GM13977 (cell line): Measurements from ENCODE around the gene SELENOH.

Experiments used
- DNase-seq: peaks from one replicate; pipeline ENCODE4 v3.0.0; 2012; ENCODE audit warnings: low spot score
- in situ Hi-C: fragments of 300-500 bp; cut with MboI; formaldehyde crosslinking; loops from one replicate; pipeline ENCODE4 v1.12.0; 2022; ENCODE audit warnings: low sequenced_read_pairs, low pct_unique_long_range_greater_than_20kb, mixed read lengths, inconsistent platforms; ENCODE audit not compliant: unreplicated experiment
- TF ChIP-seq, protein P1 (sequence below): IDR thresholded peaks from 2 replicates; pipeline ENCODE4 v1.5.1; 2012; ENCODE audit warnings: mild to moderate bottlenecking, control low read depth; ENCODE audit not compliant: insufficient read depth; ENCODE audit errors: extremely low read depth, missing control alignments

SELENOH gene

GRCh38 chr11:57787920-57788702, 46.8 kb downstream of the SELENOH start:
- peak; percentile 66 for DNase-seq
- in situ Hi-C loops = no loop called here
- TF ChIP-seq, protein P1, sequence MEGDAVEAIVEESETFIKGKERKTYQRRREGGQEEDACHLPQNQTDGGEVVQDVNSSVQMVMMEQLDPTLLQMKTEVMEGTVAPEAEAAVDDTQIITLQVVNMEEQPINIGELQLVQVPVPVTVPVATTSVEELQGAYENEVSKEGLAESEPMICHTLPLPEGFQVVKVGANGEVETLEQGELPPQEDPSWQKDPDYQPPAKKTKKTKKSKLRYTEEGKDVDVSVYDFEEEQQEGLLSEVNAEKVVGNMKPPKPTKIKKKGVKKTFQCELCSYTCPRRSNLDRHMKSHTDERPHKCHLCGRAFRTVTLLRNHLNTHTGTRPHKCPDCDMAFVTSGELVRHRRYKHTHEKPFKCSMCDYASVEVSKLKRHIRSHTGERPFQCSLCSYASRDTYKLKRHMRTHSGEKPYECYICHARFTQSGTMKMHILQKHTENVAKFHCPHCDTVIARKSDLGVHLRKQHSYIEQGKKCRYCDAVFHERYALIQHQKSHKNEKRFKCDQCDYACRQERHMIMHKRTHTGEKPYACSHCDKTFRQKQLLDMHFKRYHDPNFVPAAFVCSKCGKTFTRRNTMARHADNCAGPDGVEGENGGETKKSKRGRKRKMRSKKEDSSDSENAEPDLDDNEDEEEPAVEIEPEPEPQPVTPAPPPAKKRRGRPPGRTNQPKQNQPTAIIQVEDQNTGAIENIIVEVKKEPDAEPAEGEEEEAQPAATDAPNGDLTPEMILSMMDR = no peak

DNA sequence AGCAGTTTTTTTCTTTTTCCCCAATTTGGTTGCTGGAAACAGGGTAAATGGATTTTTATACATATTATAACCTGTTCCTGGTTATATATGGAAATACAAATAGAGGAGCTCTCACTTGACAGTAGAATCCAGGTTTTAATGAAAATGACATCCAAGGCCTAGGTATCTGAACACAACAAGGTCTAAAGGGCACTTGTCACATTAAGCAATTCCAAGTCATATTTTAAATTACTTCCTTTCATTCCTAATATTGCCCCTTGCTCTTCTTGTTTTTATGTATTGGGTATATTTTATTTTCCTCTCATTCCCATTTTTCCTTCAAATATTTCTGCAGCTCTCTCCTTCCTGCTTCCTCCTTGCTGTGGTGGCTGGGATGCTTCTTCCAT, 47.4 kb downstream of the SELENOH start:
- in situ Hi-C loops = no loop called here
- TF ChIP-seq, protein P1 = no peak
- DNase-seq = no peak

- in situ Hi-C loops = loop anchor here (10.0 kb wide), 1 partner anchor 47 kb away; the partner anchor contains the start of gene SELENOH
- DNase-seq = peak; percentile 31
- TF ChIP-seq, protein P1 = no peak
Measured at GRCh38 chr11:57791321-57792059, 50.2 kb downstream of the SELENOH start.

DNA sequence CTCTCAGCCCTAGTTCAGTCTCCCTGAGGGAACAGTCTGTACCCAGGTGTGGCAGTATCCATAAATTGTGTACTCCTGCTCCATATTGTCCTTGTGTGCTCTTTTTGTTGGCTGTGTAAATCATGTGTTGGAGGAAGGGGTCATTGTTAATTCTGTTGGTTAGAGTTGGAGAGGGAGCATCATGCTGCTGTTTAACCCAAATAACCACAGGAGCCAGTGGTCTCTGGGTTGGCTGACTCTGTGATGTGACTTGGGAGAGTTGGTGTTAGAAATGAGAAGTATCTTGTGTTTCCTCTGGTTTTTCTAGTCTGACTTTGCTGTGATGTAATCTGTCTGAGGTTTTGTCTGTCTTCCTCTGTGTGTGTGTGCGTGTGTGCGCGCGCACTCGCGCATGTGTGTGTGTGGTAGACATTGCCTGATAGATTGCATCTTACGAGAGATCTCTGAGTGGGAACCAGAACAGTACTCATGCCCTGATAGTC, 50.8 kb downstream of the SELENOH start:
- in situ Hi-C loops = loop anchor here (10.0 kb wide), 1 partner anchor 47 kb away; the partner anchor contains the start of gene SELENOH
- peak; percentile 91 for DNase-seq

GRCh38 chr11:57792870-57793269, 51.6 kb downstream of the SELENOH start:
- TF ChIP-seq, protein P1 = no peak

More for the DNA sequence above, 50.8 kb downstream of the SELENOH start:
- TF ChIP-seq, protein P1 = no peak

More at GRCh38 chr11:57792870-57793269, 51.6 kb downstream of the SELENOH start:
- in situ Hi-C loops = loop anchor here (10.0 kb wide), 1 partner anchor 48 kb away; the partner anchor contains the start of gene SELENOH
- DNase-seq = no peak
